HG02981 (cell line): ENCODE measurements around the gene ARHGEF25.
A peak's percentile ranks its signal among the peaks of the same experiment; 100 is the strongest.
"Not testable (repeated sequence)": the region's sequence is repeated elsewhere in the genome, so short reads cannot be mapped to it uniquely, and the experiment has no call there.

ENCODE experiments used
- ATAC-seq: cut with Tn5 transposase; IDR thresholded peaks from one replicate; pipeline ENCODE4 v1.9.1; 2021; ENCODE audit warnings: mild to moderate bottlenecking, moderate library complexity; ENCODE audit not compliant: unreplicated experiment

The ARHGEF25 gene

GRCh38 chr12:57632958-57633840 lies 22.0 kb downstream of the ARHGEF25 start, which contains the start of gene B4GALNT1:
B4GALNT1 (minus strand) TSS chr12:57633201; CDS start chr12:57632132, 1,069 bp downstream.
- ATAC-seq, result peak; percentile 72

DNA sequence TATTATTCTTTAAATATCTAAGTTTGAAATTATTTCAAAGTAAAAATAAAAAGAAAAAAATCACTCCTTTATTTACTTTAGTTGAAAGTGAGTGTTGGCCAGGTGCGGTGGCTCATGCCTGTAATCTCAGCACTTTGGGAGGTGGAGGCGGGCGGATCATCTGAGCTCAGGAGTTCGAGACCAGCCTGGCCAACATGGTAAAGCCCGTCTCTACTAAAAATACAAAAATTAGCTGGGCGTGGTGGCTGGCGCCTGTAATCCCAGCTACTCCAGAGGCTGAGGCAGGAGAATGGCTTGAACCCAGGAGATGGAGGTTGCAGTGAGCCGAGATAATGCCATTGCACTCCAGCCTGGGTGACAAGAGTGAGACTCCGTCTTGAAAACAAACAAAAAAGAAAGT lies 25.5 kb downstream of the ARHGEF25 start:
- ATAC-seq, result not testable (repeated sequence)

- ATAC-seq, result no peak
These were observed 26.1 kb downstream of the ARHGEF25 start for GRCh38 chr12:57637364-57637763.

DNA sequence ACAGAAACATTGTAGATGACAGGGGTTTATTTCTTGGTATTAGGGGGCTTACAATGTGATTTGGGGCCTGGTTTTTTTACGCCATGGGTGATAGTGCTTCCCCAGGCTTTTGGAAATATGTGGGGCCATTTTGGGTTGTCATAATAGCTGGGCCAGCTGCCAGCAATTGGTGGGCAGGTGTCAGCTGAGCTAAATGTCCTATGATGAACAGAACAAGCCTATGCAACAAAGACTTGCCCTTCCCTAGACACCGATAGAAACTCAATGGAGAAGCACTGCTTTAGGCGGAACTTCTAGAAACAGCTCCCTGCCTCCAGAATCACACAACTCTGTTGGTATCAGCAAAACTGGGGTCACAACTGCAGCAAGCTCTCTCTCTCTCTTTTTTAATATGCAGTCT lies 26.9 kb downstream of the ARHGEF25 start:
- ATAC-seq, result no peak

GRCh38 chr12:57640175-57641042 lies 29.2 kb downstream of the ARHGEF25 start:
- no peak for ATAC-seq

GRCh38 chr12:57641699-57642442 lies 30.6 kb downstream of the ARHGEF25 start:
- no peak for ATAC-seq

DNA sequence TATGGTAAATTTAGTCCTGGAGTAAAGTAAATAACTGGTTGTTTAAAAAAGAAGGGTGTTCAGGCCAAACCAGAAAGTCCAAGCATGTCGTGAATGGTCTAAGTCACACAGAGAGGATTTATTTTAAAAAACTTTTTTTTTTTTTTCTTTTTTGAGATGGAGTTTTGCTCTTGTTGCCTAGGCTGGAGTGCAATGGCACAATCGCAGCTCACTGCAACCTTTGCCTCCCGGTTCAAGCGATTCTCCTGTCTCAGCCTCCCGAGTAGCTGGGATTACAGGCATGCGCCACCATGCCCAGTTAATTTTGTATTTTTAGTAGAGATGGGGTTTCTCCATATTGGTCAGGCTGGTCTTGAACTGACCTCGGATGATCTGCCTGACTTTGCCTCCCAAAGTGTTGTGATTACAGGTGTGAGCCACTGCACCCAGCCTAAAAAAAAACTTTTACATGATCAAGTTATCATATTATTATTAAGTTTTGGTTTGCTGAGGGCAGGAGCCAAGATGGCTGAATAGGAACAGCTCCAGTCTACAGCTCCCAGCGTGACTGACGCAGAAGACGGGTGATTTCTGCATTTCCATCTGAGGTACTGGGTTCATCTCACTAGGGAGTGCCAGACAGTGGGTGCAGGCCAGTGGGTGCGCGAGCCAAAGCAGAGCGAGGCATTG lies 34.9 kb downstream of the ARHGEF25 start:
- ATAC-seq, result not testable (repeated sequence)

GRCh38 chr12:57646659-57647049 lies 35.4 kb downstream of the ARHGEF25 start:
- ATAC-seq, result not testable (repeated sequence)

DNA sequence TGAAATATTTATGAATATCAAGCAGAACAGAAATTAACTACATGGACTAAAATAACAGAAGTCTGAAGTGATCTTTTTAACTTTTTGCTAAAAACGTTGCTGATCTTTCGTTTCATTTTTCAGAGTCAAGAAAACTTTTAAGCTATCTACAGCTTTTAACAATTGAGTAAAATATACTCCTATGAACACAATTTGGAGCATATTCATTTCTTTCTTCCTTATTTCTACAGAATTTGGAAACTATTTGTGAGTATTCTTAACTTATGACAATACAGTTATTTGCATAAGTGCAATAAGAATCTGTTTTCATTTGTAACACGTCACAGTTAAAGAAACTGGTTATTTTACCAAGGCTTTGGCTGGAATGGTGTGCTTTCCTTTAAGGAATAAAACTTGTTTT lies 42.8 kb downstream of the ARHGEF25 start:
- ATAC-seq, result no peak

DNA sequence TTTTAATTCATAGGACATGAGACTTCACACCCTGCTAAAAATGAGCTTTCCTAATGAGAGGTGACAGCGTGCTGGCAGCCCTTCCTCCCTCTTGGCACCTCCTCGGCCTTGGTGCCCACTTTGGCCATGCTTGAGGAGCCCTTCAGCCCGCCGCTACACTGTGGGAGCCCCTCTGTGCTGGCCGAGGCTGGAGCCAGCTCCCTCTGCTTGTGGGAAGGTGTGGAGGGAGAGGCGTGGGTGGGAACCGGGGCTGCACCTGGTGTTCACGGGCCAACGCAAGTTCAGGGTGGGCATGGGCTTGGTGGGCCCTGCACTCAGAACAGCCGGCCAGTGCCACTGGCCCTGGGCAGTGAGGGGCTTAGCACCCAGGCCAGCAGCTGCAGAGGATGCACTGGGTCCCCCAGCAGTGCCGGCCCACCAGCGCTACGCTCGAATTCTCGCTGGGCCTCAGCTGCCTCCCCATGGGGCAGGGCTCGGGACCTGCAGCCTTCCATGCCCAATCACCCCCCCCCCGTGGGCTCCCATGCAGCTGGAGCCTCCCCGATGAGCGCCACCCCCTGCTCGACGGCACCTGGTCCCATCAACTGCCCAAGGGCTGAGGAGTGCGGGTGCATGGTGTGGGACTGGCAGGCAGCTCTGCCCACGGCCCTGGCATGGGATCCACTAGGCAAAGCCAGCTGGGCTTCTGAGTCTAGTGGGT lies 44.5 kb downstream of the ARHGEF25 start:
- ATAC-seq, result no peak

DNA sequence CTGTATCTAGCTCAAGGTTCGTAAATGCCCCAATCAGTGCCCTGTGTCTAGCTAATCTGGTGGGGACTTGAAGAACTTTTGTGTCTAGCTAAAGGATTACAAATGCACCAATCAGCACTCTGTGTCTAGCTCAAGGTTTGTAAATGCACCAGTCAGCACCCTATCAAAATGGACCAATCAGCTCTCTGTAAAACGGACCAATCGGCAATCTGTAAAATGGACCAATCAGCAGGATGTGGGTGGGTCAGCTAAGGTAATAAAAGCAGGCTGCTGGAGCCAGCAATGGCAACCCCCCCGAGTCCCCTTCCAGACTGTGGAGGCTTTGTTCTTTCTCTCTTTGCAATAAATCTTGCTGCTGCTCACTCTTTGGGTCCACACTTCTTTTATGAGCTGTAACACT lies 45.2 kb downstream of the ARHGEF25 start:
- ATAC-seq, result not testable (repeated sequence)

GRCh38 chr12:57657744-57658143 lies 46.5 kb downstream of the ARHGEF25 start:
- no peak for ATAC-seq

GRCh38 chr12:57658890-57659289 lies 47.7 kb downstream of the ARHGEF25 start:
- ATAC-seq, result no peak

DNA sequence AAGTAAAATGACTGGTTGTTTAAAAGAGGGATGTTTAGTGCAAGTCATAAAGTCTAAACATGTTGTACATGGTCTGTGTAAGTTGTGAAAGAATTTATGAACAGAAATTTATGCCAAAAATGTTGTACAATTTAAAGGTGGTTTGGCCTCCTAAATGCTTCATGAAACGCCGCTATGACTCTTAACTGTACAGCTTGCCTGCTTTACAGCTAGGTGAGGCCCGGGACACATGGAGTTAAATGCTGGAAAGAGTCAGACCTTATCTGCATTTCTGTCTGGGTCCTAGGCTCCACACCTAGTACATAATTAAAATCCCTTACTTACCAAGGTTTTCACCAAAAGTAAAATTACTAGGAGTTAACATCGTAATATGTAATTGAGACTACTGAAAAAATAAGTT lies 50.1 kb downstream of the ARHGEF25 start:
- ATAC-seq, result no peak

GRCh38 chr12:57665066-57665820 lies 54.0 kb downstream of the ARHGEF25 start:
- ATAC-seq, result not testable (repeated sequence)
